GM18505 (cell line): Measurements from ENCODE around the gene TSPYL1.

Source experiments
- ATAC-seq: cut with Tn5 transposase; IDR thresholded peaks from one replicate; pipeline ENCODE4 v1.9.1; 2021; ENCODE audit not compliant: unreplicated experiment
- POLR2A ChIP-seq: IDR thresholded peaks from 4 replicates; pipeline ENCODE4 v1.6.1; 2011; ENCODE audit warnings: borderline replicate concordance; ENCODE audit not compliant: insufficient read depth, insufficient read length; ENCODE audit errors: extremely low read depth

TSPYL1 gene

DNA sequence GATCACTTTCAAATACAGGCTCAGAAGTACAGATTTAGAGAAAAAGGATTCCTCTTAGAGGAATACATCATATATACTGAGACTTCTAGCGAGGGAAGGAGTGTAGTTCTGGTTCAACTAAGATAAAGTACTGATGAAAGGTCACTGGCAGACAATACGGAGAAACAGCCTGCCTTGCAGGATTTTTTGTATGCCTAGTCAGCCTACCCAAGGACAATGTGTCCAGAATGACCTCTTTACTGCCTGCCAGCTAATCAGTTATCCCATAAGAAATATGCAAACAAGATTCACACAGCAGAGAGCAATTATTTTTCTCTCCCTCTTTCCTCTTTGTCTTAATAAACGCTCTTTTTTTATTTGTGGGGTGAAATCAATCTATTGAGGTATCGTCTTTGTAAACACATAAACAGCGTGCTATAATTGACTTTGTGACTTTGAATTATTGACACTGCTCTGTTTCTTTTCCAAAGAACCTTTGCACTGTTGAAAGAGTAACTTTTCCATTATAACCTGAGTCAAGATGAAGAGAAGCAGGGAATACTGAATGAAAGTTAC, 24.4 kb downstream of the TSPYL1 start:
- no peak for ATAC-seq

DNA sequence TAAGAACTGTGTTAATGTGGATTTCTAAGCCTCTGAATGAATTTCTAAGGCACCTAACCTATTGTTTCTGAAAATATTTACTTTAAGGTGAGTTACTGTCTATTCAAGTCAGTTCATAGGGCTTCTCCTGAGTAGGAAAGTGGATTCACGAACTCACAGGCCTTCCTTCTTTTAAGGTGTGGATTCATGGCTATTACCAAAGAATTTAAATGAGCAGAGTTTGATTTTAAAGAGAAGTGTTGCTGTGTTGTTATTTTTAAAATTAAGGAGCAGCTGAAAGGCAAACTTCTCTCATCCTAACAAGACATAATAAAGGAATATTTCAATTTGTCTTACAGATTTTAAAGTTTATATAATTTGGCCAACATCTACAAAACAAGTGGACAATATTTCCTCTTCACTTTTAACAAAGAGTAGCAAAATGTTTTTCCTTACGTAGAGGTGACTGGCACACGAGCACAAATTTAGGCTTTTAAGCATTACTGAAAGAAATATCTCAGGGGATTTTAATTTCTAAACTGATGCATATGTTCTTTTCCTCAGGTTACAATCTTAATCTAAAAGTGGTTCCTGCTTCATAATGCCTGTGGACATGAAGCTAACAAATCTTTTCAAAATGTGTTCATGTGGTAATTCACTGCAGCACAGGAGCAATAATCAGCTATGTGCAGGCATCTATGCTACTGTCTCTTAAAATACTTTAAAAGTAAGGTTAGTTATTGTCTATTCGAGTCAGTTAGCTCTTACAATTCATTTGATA, 25.3 kb downstream of the TSPYL1 start:
- TF ChIP-seq POLR2A: no peak
- peak; percentile 22 for ATAC-seq

More for the DNA sequence above, 24.4 kb downstream of the TSPYL1 start:
- TF ChIP-seq POLR2A: no peak

DNA sequence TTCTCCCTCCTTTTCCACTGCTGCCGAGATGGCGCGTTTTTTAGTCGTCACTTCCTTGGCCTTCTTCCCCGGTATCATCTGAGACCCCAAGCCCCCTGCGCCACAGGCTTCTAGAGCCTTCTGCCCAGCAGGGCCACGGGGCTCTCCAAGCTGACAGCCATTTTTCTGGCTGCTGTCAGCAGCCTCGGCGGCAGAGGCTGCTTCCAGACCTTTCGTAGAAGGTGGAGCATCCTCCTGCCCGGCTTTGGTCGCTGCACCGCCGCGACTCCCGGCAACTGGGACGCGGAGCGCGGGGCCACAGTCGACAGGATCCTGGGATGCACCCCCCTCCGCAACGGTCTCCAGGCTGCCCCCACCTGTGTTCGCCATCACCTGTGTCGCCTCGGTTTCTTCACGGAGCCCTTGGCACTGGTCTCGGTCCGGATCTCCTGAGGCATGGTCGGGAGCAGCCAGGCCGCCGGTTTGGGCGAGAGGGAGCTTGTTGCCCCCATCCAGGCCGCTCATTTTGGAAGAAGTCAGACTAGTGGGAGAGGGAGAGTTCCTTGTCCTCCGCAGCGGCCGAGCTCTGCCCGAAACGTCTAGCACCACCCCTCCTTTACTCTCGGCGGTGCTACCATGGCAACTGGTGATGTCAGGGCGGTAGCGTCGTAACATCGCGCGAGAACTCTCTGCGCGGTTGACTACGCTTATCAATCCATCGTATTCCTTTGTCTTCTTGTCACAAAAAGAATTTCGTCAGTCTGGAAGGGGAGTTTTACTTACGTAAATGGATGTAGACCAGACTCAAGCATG, 26.0 kb downstream of the TSPYL1 start, which contains the start of gene TSPYL4:
TSPYL4 (minus strand) TSS at position 571 of the 792 bp plus-strand sequence; CDS start at position 504, 67 bp downstream.
- ATAC-seq: peak; percentile 99
- peak; percentile 75 for TF ChIP-seq POLR2A

DNA sequence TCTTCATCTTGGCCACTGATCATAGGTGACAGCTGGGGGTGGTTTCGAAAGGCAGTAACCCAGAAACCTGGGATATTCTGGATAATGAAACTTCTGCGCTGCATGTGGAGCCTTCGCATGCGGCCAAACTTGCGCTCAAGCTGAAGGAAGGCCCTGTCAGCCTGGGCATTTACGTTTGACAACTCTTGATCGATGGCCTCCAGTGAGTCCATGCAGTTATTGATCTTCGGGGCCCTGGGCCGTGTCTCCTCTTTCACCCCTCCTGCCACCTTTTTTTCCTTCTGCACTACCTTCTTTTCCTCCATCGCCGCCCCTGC, 26.6 kb downstream of the TSPYL1 start:
- no peak for TF ChIP-seq POLR2A
- ATAC-seq: no peak

DNA sequence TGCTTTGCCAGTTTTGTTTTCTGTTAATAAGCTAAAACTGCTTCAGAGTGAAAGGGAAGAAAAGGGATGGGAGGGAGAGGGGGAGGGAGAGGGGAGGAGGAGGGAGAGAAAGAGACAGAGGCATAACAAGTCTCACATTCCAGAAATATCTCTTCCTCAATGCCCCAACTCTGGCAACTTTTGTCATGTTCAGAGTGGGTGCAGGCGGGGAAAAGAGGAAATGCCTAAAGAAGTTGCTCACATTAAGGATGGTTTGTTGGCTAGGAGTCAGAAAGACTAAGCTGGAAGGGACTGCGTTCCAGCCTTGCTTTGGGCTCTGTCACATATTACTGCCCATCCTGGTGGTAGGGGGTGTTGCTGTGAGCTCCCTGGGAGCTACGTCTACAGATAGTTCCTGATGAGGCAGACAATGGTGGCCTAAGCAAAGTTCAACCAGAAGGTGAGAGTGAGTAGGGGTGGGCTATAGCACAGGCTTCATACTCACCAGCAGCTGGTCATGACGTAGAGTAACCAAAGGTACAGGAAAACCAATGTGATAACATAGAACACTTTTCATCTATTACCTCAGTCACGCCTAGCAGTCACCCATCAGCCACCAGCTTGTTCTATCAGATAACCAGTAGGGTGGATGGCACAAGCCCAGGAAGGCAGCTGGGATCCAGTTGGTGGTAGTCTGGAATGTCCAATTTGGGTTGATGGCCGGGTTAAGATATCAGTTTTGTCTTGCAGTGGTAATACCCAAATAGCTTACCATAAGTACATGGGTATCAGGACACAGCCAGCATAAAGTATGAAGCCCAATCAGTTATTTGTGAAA, 28.0 kb downstream of the TSPYL1 start:
- no peak for TF ChIP-seq POLR2A
- no peak for ATAC-seq

DNA sequence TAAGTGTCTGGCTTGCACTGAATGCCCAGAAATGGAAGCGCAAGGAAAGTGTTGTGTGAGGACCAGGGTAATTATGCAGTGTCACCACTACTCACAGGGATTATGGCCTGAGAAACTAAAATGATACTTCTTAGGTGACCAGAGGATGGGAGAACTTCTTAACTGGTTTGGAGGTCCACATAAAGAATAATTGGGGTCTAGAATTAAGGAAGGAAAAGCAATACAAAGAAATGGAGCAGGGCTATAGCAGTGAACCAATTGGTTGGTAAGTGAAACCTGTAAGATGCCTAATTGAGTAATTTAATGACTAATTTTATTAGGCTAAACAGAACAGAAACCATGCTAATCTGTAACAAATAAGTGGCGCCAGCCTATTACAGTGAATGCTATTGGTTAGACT, 31.2 kb downstream of the TSPYL1 start:
- no peak for ATAC-seq
- no peak for TF ChIP-seq POLR2A

DNA sequence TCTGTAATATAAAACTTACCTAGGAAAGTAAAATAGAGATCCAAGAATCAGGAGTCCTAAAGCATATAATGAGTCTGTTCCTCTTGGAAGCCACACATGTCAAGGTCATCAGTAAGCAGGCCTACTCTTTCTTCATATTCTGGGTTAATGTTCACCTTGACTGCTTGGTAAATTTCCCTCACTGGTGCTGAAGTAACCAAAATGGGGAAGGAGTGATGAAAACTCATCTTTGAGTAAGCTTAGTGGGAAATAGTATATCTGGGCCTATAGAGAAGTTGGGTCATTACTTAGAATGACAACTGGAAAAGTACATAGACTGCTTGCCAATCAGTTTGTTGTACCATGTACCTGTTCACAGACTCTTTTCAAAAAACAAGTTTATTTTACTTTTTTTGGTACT, 32.4 kb downstream of the TSPYL1 start:
- no peak for ATAC-seq
- TF ChIP-seq POLR2A: no peak

DNA sequence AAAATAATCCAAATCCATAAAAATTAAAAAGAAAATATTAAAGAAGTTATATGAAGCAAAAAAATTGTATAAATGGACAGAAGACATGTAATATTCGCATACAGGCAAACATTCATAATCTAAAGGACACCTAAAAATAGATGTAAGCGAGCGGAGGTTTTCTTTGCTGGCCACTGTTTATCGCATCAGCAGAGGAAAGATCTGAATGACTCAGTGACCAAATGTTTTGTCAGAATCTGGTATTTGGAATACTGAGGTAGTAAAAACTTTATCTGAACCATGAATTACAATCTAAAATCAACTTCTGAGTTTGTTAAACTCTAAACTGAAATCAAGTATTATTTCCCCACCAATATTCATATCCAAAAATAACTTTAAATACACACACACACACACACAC, 33.6 kb downstream of the TSPYL1 start:
- ATAC-seq: no peak
- TF ChIP-seq POLR2A: no peak

DNA sequence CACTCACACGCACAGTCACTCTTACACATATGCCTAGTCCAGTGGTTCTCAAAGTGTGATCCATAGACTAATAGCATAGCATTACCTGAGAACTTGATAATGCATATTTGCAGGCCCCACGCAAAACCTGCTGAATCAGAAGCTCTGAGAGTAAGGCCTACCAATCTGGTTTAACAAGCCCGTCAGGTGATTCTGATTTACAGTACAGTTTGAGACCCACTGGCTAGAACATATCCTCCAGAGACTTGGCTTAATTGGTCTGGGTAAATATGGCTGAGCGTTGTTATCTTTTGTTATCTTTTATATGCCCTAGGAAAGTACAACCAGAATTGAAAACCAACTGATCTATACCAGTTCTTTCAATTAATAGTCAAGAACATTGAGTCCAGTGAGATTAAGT, 35.4 kb downstream of the TSPYL1 start:
- no peak for TF ChIP-seq POLR2A

DNA sequence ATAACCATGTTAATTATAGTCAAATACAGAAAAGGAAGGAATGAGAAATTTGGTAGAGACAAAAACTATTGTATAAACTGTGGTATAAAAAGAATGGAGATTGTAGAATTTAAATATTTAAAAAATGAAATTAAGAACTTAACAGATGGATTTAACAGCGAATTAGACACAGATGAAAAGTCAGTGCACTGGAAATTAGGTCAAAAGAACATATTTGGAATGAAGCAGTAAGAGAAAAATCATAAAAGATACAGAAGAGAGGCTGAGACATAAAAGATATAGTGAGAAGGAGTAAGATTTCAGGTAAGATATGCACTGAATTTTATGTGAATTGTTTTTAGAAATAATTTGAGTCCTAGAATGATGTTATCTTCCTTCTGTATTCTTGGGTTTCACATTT, 39.9 kb downstream of the TSPYL1 start:
- no peak for TF ChIP-seq POLR2A
- no peak for ATAC-seq

More for the DNA sequence above, 35.4 kb downstream of the TSPYL1 start:
- ATAC-seq: no peak

DNA sequence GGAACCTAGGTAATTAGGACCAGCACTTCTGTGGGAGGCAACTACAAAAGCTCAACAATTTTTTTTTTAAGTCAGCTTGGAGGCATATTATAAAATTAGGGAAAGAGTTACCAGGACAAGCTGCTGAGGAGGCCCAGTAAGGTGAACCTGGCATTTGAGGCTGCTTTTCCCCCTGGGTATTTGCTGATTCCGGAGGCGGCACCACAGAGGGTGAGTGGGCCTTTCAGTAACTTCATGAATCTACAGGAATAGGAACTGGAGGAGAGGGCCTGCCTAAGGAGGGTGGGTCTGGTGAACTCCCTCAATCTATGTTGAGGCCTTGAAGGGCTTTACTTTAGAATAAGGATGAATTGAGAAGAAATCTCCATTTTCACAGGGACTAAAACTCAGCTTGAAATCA, 40.5 kb downstream of the TSPYL1 start:
- ATAC-seq: no peak
- TF ChIP-seq POLR2A: no peak

DNA sequence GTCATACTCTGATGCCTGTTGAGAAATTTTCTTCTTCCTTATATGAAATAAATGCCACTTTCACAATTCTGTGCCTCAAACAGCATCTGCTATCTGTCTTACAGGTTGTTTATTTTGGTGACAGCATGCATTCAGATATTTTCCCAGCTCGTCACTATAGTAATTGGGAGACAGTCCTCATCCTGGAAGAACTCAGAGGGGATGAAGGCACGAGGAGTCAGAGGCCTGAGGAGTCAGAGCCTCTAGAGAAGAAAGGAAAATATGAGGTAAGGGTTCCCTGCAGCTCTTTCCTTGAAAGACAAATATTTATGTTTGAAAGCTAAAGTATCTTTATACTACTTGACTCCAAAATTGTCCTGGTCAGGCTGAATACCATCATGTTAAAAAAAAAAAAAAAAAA, 41.6 kb downstream of the TSPYL1 start:
- TF ChIP-seq POLR2A: no peak
- ATAC-seq: no peak

DNA sequence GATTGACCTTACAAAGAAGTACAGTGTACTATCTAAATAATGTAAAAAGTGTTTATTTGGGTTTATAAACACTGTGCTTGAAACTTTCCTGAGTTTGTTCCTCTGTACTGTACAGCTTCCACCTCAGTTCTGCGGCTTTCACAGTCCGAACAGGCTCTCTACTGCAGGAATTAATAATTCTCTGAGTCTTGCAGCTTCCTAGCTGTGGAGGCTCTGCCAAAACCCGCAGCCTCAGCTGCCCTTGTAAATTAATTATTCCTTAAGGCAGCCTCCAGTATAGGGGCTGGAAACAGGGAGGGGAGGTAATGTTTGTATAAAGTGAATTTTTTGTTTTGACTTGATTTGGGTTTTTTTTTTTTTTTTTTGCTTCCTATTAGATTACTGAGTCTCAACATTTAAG, 45.0 kb downstream of the TSPYL1 start:
- ATAC-seq: no peak
- no peak for TF ChIP-seq POLR2A
